Measurements from ENCODE around the gene ADCY9.

Gene ADCY9

DNA sequence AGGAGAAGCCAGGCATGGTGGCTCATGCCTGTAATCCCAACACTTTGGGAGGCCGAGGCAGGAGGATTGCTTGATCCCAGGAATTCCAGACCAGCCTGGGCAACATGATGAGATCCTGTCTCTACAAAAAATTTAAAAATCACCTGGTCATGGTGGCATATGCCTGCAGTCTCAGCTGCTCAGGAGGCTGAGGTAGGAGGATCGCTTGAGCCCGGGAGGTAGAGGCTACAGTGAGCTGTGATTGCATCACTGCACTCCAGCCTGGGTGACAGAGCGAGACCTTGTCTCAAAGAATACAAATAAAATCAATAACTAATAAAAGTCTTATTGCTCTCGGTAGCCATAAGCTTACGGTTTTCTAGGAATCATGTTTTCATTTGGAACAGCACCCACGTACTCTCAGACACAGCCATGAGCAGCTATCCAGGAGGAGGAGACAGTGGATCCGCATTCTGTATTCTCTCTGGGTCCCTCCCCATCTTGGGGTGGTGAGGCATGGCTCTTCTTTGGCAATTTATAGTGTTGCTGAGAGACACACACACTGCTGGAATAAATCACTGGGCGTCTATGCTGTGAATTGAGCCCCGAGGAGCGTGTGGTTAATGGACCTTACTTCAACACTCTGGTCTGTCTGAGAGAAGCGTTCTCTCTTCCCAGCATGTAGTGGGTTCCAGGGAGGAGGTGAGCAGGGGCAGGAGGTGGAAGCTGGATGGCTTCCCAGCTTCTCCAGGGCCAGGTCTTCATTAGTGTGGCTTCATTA is 8.5 kb upstream of the ADCY9 start:
- Histone ChIP-seq H3K36me3 (ENCODE audit: control insufficient read depth, insufficient read depth, low read length) (no peaks in the 10 kb centered on the region), H2AFZ (no peak overlapping the region), H3K79me2 (no peaks in the 10 kb centered on the region), H3K4me1 (no peaks in the 10 kb centered on the region), H3K9ac (no peak overlapping the region), H3K4me2 (ENCODE audit: low read length) (no peak overlapping the region), H3K27me3 (ENCODE audit: control insufficient read depth, insufficient read depth, low read length) (no peaks in the 10 kb centered on the region), H3K27ac (no peak overlapping the region), H3K4me3 (ENCODE audit: low read depth, low read length) (no peak overlapping the region), H3K9me3 (ENCODE audit: control insufficient read depth, low read length) (no peaks in the 10 kb centered on the region)
- TF ChIP-seq CTCF (IDR thresholded peaks at IDR 0.05), result no peak

DNA sequence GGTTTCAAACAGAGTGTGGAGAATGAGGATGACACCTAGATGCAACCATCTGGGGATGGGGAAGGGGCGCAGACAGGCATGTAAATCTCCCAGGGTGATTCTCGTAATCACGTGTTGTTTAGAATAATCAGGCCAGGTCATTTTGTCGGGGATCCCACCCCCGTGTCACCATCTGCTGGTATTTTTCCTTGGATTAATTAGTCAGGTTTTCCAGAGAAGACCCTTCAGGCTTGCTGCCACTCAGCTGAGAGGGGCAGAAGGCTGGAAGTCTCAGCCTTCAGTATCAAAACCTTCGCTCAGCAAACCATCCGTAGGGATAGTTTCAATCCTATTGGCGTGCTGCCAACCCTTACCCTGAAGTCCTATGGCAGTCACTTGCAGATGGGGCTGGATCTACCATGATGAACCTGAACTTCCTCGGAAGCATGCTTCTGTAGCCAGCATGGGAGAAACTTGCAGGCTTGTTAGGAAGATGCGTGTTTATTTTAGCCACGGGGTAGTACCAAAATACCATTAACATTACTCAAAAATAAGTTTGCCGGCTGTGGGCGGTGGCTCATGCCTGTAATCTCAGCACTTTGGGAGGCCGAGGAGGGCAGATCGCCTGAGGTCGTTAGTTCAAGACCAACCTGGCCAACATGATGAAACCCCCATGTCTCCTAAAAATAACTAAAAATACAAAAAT is 7.5 kb upstream of the ADCY9 start:
- H3K27ac ChIP-seq, result no peak overlapping the region
- no peaks in the 10 kb centered on the region for H3K79me2 ChIP-seq
- no peaks in the 10 kb centered on the region for H3K27me3 ChIP-seq (ENCODE audit: control insufficient read depth, insufficient read depth, low read length)
- no peaks in the 10 kb centered on the region for H3K36me3 ChIP-seq (ENCODE audit: control insufficient read depth, insufficient read depth, low read length)
- no peaks in the 10 kb centered on the region for H3K4me1 ChIP-seq
- TF ChIP-seq CTCF (IDR thresholded peaks at IDR 0.05), result no peak
- no peak overlapping the region for H3K4me2 ChIP-seq (ENCODE audit: low read length)
- no peak overlapping the region for H3K9ac ChIP-seq
- H2AFZ ChIP-seq, result no peak overlapping the region
- no peak overlapping the region for H3K4me3 ChIP-seq (ENCODE audit: low read depth, low read length)
- no peaks in the 10 kb centered on the region for H3K9me3 ChIP-seq (ENCODE audit: control insufficient read depth, low read length)

DNA sequence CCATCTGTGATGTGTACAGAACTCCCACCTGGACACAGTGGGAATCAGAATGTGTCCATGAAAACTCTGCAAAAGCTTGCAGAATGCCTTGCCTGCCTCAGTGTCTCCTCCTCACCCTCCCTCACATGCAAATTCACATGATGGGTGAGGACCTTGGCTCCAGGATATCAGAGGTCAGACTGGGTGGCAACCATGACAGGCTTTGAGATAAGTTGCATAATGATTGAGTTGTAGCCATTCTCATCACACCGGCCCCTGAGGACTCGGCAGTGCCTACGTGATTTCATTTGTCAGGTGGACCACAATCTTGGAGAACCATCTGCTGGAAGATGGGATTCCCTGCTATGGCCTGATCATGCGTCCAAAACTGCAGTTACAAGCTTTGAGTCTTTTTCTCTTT is 3.9 kb upstream of the ADCY9 start:
- Histone ChIP-seq H3K9ac (no peak overlapping the region), H3K27me3 (ENCODE audit: control insufficient read depth, insufficient read depth, low read length) (no peaks in the 10 kb centered on the region), H3K27ac (no peak overlapping the region), H3K4me1 (peaks cover 6% of the 10 kb centered on the region), H3K79me2 (peaks cover 5% of the 10 kb centered on the region), H3K4me3 (ENCODE audit: low read depth, low read length) (no peak overlapping the region), H3K36me3 (ENCODE audit: control insufficient read depth, insufficient read depth, low read length) (no peaks in the 10 kb centered on the region), H3K9me3 (ENCODE audit: control insufficient read depth, low read length) (no peaks in the 10 kb centered on the region), H3K4me2 (ENCODE audit: low read length) (no peak overlapping the region), H2AFZ (no peak overlapping the region)
- TF ChIP-seq CTCF (IDR thresholded peaks at IDR 0.05), result no peak

- Histone ChIP-seq H3K4me1 (peaks cover 6% of the 10 kb centered on the region), H3K79me2 (peaks cover 5% of the 10 kb centered on the region), H3K27ac (no peak overlapping the region), H3K36me3 (ENCODE audit: control insufficient read depth, insufficient read depth, low read length) (no peaks in the 10 kb centered on the region), H3K4me3 (ENCODE audit: low read depth, low read length) (peak overlapping the region; percentile 69), H3K9me3 (ENCODE audit: control insufficient read depth, low read length) (no peaks in the 10 kb centered on the region), H2AFZ (peak overlapping the region; percentile 94), H3K4me2 (ENCODE audit: low read length) (peak overlapping the region; percentile 95), H3K9ac (no peak overlapping the region), H3K27me3 (ENCODE audit: control insufficient read depth, insufficient read depth, low read length) (no peaks in the 10 kb centered on the region)
- TF ChIP-seq CTCF (IDR thresholded peaks at IDR 0.05), result no peak
Observed at GRCh38 chr16:4117250-4117578, 972 bp upstream of the ADCY9 start.

DNA sequence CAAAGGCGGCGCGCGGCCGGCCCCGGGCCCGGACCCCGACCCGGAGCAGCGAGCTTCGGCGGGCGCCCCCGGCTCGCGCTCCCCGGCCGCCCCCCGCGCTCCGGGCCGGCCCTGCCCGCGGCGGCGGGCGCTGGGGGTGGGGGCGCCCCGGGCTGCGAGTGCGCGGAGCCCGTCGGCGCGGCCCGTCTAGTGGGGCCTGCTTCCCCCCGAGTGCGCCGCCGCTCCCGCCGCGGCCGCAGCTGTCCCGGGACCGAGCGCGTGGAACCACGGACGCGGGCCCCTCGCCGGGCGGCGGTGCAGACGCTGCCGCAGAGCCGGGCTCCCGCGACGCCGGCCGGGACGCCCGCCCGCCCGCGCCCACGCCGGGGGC is 308 bp downstream of the ADCY9 start:
- H3K36me3 ChIP-seq (ENCODE audit: control insufficient read depth, insufficient read depth, low read length), result no peaks in the 10 kb centered on the region
- H2AFZ ChIP-seq, result peak overlapping the region; percentile 87
- no peak overlapping the region for H3K27ac ChIP-seq
- no peaks in the 10 kb centered on the region for H3K27me3 ChIP-seq (ENCODE audit: control insufficient read depth, insufficient read depth, low read length)
- no peaks in the 10 kb centered on the region for H3K9me3 ChIP-seq (ENCODE audit: control insufficient read depth, low read length)
- H3K79me2 ChIP-seq, result peaks cover 5% of the 10 kb centered on the region
- H3K4me2 ChIP-seq (ENCODE audit: low read length), result peak overlapping the region; percentile 49
- H3K9ac ChIP-seq, result no peak overlapping the region
- TF ChIP-seq CTCF (IDR thresholded peaks at IDR 0.05), result no peak
- no peak overlapping the region for H3K4me3 ChIP-seq (ENCODE audit: low read depth, low read length)
- peaks cover 6% of the 10 kb centered on the region for H3K4me1 ChIP-seq
